ENCODE measurements around the gene HERC2.
A peak's percentile ranks its signal among the peaks of the same experiment; 100 is the strongest.

Gene HERC2

GRCh38 chr15:28269097-28269496 lies 52.9 kb downstream of the HERC2 start:
- peak overlapping the region; percentile 12; the same call in 1 of the 2 replicates for H3K27ac ChIP-seq
- no peak for TF ChIP-seq ZFX (IDR thresholded peaks at IDR 0.05; ENCODE audit: borderline replicate concordance)
- TF ChIP-seq CTCF (IDR thresholded peaks at IDR 0.05): no peak

GRCh38 chr15:28267727-28268126 lies 54.3 kb downstream of the HERC2 start:
- H3K27ac ChIP-seq: no peak overlapping the region
- TF ChIP-seq ZFX (IDR thresholded peaks at IDR 0.05; ENCODE audit: borderline replicate concordance) (no peak), CTCF (IDR thresholded peaks at IDR 0.05) (no peak)

- no peak overlapping the region for H3K27ac ChIP-seq
- TF ChIP-seq CTCF (IDR thresholded peaks at IDR 0.05) (no peak), ZFX (IDR thresholded peaks at IDR 0.05; ENCODE audit: borderline replicate concordance) (no peak)
Measured at GRCh38 chr15:28265334-28266019, 56.5 kb downstream of the HERC2 start.

GRCh38 chr15:28264166-28264565 lies 57.8 kb downstream of the HERC2 start:
- no peak overlapping the region for H3K27ac ChIP-seq
- TF ChIP-seq ZFX (IDR thresholded peaks at IDR 0.05; ENCODE audit: borderline replicate concordance) (no peak), CTCF (IDR thresholded peaks at IDR 0.05) (no peak)

GRCh38 chr15:28262438-28262837 lies 59.5 kb downstream of the HERC2 start:
- TF ChIP-seq ZFX (IDR thresholded peaks at IDR 0.05; ENCODE audit: borderline replicate concordance) (no peak), CTCF (IDR thresholded peaks at IDR 0.05) (no peak)

GRCh38 chr15:28260722-28261121 lies 61.3 kb downstream of the HERC2 start:
- 0 out of 2 replicates have a peak overlapping the region, but pooled peaks have one; percentile 10 for H3K27ac ChIP-seq
- TF ChIP-seq CTCF (IDR thresholded peaks at IDR 0.05) (no peak), ZFX (IDR thresholded peaks at IDR 0.05; ENCODE audit: borderline replicate concordance) (no peak)

More at GRCh38 chr15:28262438-28262837, 59.5 kb downstream of the HERC2 start:
- no peak overlapping the region for H3K27ac ChIP-seq

- TF ChIP-seq ZFX (IDR thresholded peaks at IDR 0.05; ENCODE audit: borderline replicate concordance) (no peak), CTCF (IDR thresholded peaks at IDR 0.05) (no peak)
- H3K27ac ChIP-seq: 0 out of 2 replicates have a peak overlapping the region, but pooled peaks have one; percentile 10
Measured at GRCh38 chr15:28260317-28260716, 61.7 kb downstream of the HERC2 start.
